HG02885 (cell line): ENCODE measurements around the gene ARID5A.

Experiments used
- ATAC-seq: cut with Tn5 transposase; IDR thresholded peaks from one replicate; pipeline ENCODE4 v1.9.1; 2021; ENCODE audit warnings: mild to moderate bottlenecking; ENCODE audit not compliant: unreplicated experiment, poor library complexity

Gene ARID5A

GRCh38 chr2:96537734-96538486 is 1.4 kb downstream of the ARID5A start:
- no peak for ATAC-seq

- ATAC-seq: no peak
Observed at GRCh38 chr2:96538487-96539214, 2.1 kb downstream of the ARID5A start.

DNA sequence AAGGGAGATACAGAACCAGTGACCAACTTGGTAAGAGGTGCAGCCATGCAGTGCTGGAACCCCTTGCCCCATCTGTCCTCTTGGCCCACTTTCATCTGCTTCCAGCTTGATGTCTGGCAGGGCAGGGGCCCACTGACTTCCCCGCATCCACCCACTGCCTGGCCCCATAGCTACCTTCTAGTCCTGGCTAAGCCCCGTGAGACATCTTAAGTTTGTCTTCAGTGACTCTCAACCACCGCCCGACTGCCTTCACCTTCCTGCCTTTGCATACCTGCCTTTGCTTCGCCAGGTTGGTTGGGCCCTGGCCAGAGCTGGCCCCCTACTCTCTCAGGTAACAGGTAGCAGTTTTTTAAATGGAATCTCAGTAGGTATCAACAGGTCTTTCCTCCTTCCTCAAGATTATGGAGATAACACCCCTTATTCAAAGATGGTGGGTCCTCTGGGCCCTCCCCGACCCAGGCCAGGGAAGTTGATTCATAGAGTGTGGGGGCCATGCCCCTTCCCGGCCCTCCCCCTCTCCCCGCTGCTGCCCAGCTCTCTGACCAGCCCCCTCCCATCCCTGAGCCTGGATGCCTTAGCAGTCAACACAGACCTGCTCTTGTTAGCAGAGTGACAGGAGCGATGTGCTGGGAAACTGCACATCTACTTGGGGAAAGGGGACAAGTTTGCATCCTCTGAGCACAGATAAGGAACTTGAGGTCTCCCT is 2.8 kb downstream of the ARID5A start:
- no peak for ATAC-seq

DNA sequence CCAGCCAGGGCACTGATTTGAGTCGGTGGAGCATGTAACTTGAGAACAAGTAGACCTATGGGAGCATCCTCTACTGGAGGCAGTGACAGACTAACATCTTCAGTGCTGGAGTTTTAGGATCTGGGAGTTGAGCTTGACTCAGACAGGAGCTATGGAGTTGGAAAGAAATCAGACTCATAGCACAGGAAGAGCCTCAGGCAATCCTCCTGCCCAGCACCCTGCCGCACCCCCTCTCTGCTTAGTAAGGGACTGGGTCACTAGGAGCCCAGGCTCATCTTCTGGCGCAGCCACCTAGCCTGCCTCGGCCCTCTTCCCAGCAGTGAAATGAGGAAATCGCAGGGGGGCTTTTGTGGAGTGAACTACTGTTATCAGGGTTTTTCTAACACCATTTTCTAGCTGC is 3.6 kb downstream of the ARID5A start:
- ATAC-seq: no peak

DNA sequence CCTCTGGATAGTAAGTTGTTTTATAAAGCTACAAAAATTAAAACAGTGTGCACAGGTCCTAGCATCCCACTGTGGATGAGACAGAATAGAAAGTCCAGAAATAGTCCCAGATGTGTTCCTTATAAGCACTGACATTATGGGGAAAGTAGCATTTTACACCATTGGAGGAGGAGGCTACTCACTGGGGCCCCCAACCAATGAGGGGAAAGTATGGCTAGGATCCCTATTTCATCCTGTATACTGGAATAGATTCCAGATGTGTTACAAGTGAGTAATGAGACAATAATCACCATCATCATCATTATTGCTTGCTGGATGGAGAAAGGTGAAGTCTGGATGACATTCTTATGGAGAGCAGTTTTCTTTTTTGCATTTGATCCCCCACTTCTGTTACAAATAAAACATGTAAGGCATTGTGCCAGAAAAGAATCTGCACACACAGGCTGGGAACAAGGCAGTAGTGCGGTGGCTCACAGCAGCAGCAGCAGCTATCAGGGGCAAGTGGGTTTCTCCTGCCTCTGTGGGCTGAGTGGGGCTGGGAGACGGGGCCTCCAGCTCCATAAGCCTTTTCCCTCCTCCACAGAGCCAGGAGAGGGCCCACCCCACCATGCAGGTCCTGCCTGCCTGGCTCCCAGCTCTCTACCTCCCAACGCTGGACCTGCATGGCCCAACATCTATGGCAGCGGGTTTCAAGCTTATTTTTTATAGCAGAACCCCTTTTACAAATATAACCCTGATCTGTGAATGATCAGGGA is 5.0 kb downstream of the ARID5A start:
- no peak for ATAC-seq

DNA sequence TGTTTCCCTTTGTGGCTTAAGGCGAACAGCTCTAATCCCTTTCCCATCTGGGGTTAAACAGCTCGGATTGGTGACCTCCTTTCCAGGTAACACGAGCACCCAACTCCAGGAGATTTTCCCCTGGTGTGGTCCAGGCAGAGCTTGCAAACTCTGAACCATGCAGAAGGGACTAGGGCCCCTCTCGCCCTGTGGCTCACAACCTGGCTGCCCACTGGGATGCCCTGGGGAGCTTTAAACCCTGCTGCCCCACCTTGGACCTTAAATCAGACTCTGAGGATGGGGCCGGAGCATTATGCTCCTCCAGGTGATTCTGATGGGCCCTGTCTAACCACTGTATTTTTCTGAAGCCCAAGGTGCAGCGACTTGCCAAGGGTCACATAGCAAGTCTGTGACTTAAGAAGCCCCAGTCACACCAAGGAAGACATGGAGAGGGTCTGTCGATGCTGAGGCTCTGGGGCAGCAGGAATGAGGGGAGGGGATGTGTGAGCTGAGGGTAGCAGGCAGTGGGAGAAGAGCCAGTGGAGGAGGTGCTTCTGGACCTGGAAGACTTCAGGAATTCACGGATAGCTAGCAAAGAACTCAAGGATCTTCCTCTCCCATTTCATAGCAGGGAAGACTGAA is 5.9 kb downstream of the ARID5A start:
- ATAC-seq: no peak

- no peak for ATAC-seq
Observed at GRCh38 chr2:96546321-96546720, 9.8 kb downstream of the ARID5A start.

DNA sequence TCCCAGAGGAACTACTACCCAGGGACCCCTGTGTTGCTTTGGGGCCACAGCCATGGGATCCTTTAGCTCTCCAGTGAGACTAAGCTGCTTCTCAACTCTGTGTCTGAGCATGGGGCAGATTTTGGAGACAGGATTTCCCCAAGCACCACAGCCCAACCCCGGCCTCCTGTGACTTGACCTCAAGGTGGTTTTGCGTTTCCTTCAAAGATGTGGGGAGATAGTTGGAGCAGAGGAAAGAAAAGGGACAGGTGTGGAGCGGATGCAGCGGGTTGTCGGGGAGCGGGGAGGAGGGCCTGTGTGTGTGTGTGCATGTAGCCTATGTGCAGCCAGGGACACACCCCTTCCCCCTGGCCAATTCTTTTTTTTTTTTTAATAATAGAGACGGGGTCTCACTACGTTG is 10.2 kb downstream of the ARID5A start:
- ATAC-seq: no peak

DNA sequence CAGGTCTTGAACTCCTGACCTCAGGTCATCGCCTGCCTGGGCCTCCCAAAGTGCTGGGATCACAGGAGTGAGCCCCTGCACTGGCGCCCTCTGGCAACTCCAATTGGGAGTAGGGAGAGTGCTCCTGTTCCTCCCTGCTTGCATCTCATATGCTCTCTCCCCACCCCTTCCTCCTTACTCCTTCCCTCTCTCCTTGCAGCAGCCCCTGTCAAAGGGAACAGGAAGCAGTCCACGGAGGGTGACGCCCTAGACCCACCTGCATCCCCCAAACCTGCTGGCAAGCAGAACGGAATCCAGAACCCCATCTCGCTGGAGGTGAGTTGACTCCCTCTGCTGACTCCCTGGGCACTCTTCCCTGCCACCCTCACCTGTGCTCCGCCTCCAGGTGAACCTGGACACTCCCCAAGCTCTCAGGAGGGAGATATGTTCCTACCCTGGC is 10.7 kb downstream of the ARID5A start:
- ATAC-seq: no peak

DNA sequence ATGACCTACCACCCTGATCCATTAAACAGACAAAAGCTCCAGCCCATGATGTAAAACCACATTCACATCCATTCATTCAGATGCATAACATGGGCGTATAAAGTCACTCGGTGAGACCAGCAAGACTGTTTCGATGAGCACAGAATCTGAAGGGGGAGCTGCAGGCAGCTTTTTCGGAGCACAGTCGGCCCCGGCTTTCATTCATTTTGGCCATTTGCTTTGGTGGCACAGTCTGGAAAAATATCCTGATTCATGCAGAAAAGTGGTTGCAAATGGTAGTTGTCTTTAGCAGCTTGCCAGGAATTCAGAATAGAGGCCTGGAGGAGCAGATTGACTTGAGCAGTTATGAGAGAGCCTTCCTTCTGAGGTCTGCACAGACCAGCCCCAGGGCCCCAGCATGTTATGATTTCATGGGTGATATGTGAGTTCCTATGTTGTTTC is 11.2 kb downstream of the ARID5A start:
- no peak for ATAC-seq

DNA sequence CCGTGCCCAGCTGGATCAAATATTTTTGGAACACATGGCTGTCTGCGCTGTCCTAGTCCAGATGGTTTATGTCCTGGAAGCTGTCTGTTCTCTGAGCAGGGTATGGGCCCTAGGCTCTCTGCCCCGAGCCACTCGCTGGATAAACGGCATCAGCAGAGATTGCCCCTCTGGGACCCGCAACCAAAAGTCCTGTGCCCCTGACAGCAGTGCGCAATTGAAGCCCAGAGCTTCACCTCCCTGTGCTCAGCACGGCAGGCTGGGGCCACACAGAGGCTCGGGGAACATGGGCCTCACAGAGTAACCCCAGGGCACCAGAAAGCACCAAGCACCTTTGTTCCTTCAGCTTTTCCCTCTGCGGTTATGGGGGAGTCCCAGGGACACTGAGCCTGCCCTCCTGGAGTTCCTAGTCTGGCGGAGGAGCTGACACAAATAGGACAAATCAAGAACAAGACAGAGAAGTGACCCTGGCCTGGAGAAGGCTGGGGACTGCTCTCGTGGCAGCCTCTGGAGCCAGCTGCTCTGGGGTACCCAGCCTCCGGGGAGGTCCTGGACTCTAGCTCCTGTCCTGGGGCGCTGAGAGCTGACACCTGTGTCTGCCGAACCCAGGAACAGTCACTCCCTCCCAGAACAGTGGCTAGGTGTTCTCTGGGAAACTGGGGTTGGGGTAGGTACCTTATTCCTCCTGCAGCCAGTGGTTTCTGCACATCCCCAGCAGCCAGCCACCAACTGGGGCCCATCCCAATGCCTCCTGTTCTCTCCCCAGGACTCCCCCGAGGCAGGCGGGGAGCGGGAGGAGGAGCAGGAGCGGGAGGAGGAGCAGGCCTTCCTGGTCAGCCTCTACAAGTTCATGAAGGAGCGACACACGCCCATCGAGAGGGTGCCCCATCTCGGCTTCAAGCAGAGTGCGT is 12.3 kb downstream of the ARID5A start:
- no peak for ATAC-seq

DNA sequence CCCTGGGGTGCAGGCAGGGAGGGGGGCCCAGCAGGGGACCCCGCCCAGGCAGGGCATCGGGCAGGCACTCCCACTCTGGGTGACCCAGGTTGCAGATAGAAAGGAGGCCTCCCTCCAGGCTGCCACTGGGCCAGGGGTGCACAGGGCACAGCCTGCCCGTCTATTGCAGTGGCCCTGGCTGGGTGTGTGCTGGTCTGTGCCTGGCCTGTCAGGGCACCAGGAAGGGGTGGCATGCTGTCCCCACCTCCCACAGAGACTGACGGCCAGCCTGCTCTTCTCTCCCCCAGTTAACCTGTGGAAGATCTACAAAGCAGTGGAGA is 12.9 kb downstream of the ARID5A start:
- no peak for ATAC-seq

DNA sequence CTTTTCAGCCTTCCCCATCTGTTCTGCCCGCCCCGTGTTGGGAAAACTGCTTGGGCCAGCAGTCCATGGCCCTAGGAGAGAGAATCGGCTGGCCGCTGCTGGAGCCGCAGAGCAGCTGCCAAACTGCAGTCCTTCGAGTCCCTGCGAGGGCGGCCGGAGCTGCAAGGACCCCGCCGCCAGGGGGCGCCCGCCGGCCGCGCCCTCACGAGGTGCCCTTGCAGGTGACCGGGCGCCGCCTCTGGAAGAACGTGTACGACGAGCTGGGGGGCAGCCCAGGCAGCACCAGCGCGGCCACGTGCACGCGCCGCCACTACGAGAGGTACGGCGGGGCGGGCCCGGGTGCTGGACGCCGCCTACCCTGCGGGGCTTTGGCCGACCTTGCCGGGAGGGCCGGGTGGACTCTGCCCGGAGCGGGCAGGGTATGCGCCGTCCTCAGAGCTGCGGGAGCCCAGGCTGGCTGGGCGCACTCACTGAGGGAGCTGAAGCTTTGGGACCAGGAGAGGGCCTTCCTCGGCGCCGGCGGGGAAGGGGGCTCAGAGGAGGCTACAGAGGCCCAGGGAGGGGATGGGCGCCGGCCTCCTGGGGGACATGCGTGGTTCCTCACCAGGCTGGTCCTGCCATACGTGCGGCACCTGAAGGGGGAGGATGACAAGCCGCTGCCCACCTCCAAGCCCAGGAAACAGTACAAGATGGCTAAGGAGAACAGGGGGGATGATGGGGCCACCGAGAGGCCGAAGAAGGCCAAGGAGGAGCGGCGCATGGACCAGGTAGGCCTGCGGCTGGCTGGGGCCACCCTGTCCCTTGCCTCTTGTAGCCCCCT is 13.6 kb downstream of the ARID5A start:
- no peak for ATAC-seq

DNA sequence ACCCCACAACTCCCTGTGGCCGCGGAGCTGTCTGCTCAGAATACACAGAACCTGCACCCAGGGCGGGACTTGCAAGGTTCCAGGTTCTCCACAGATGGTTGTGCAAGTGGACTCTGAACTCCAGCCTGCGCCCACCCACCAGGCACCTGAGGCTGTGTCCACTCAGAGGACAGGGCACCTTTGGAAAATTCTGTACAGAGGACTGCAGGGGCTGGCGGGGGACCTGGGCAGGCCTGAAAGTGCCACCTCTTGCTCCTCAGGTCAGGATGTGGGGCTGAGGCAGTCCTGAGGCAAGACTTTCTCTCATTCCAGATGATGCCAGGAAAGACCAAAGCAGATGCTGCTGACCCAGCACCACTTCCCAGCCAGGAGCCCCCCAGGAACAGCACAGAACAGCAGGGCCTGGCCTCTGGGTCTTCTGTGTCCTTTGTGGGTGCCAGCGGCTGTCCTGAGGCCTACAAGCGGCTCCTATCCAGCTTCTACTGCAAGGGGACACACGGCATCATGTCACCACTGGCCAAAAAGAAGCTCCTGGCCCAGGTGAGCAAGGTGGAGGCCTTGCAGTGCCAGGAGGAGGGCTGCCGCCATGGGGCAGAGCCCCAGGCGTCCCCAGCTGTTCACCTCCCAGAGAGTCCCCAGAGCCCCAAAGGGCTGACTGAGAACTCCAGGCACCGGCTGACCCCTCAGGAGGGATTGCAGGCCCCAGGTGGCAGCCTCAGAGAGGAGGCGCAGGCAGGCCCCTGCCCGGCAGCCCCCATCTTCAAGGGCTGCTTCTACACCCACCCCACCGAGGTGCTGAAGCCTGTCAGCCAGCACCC is 14.4 kb downstream of the ARID5A start:
- ATAC-seq: no peak

DNA sequence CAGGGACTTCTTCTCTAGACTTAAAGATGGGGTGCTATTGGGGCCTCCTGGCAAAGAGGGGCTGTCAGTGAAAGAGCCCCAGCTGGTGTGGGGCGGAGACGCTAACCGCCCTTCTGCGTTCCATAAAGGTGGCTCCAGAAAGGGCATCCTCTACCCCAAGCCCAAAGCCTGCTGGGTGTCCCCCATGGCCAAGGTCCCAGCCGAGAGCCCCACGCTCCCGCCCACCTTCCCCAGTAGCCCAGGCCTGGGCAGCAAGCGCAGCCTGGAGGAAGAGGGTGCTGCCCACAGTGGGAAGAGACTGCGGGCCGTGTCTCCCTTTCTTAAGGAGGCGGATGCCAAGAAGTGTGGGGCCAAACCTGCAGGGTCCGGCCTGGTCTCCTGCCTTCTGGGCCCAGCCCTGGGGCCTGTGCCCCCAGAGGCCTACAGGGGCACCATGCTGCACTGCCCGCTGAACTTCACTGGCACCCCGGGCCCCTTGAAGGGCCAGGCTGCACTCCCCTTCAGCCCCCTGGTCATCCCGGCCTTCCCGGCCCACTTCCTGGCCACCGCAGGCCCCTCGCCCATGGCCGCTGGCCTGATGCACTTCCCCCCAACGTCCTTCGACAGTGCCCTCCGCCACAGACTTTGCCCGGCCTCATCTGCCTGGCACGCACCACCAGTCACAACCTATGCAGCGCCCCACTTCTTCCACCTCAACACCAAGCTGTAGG is 15.2 kb downstream of the ARID5A start:
- no peak for ATAC-seq

DNA sequence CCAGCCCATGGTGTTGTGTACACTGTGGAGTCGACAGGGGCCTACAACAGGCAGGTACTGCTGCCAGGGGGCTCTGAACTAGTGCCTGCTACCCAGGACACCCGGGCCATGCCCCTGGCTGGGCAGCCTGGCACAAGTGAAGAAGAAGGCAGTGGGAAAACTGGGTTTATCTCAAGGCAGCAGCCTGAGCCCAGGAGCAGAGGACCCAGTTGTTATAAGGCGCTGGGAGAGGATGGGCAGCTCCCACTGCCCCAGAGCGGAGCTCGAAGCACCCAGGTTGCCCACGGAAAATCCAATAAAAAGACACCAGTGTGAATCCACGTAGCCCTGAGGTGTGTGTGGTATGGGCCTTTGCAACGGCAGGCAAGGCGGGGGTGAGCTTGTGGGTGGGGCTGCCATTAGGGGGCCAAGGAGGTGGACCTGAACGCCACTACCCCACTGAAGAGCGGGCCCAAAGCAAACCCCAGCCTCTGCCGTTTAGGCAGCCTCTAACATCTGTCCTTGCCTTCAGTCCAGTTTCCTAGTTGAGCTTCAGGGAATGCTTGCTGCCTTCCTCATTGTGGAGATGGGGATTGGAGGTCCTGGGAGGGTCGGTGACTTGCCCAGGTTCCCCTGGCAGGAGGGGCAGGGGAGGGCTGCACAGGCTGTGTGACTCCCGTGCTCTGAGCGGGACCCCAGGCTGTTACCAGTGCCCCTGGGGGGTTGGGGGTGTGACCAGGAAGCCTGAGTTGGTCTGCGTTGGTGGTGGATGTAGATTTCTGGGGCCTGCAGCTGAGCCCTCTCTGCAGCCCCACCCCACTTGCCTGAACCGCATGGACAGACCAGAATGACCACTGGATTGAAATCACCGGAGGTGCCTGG is 16.0 kb downstream of the ARID5A start:
- ATAC-seq: no peak
